Gastroesophageal sphincter (tissue), 4 donors: Measurements from ENCODE around the gene ACTN4. TPM values are rescaled to one million over a fixed set of nuclear protein-coding genes. Genes with fewer than 3 reads are reported as not detected.

ENCODE experiments used
- ATAC-seq: fragments of 150-250 bp; one replicate; pipeline ENCODE4 v1.9.1; 2016; ENCODE audit warnings: mild to moderate bottlenecking, moderate library complexity
- H3K27ac ChIP-seq, 4 donors: fragments of 200-600 bp; sonication (generic) in 3 of 4; 1 replicate in 3 of 4; 2 replicates in 1 of 4; pipeline ENCODE4 v1.5.1; 2016 to 2019
- H3K27me3 ChIP-seq: fragments of 200-600 bp; sonication (generic); one replicate; pipeline ENCODE4 v1.5.1; 2019
- H3K36me3 ChIP-seq, 2 donors: fragments of 200-600 bp; sonication (generic); one replicate each; pipeline ENCODE4 v1.5.1; 2019; ENCODE audit warnings: control low read depth in 1 of 2
- H3K4me1 ChIP-seq, 3 donors: fragments of 200-600 bp; sonication (generic); 1 replicate in 2 of 3; 2 replicates in 1 of 3; pipeline ENCODE4 v1.5.1; 2016 to 2019; ENCODE audit warnings: control low read depth in 2 of 3
- H3K4me3 ChIP-seq, 2 donors: fragments of 200-600 bp; sonication (generic); one replicate each; pipeline ENCODE4 v1.5.1; 2019; ENCODE audit warnings: mild to moderate bottlenecking in 1 of 2, moderate library complexity in 1 of 2
- H3K9me3 ChIP-seq, 3 donors: fragments of 200-600 bp; sonication (generic); one replicate each; pipeline ENCODE4 v1.5.1; 2017 to 2019; ENCODE audit warnings: control low read depth in 2 of 3
- EP300 ChIP-seq: sonication (generic); formaldehyde crosslinking; IDR thresholded peaks from one replicate; pipeline ENCODE4 v1.6.1; 2017; ENCODE audit warnings: antibody characterized with exemption, mild to moderate bottlenecking
- POLR2A ChIP-seq, 2 donors: fragments of 450-650 bp; IDR thresholded peaks; one replicate each; pipeline ENCODE4 v1.6.1; 2017; ENCODE audit warnings: antibody characterized with exemption in 2 of 2, mild to moderate bottlenecking in 2 of 2, moderate library complexity in 1 of 2
- POLR2AphosphoS5 ChIP-seq: sonication (generic); formaldehyde crosslinking; IDR thresholded peaks from one replicate; pipeline ENCODE4 v1.6.1; 2017; ENCODE audit warnings: antibody characterized with exemption
- WGBS, 2 donors: methylation state at CpG; one replicate each; pipeline ENCODE4 v1.1.5; 2018; ENCODE audit warnings: low coverage in 1 of 2; 5-methylcytosine and 5-hydroxymethylcytosine counted together
- total RNA-seq, 4 donors: library from RNA; depleted of rRNA; stranded (reverse); fragments of >200 nt; gene quantifications; one replicate each; pipeline ENCODE4 v1.1.0, GENCODE V29; 2016
- TF ChIP-seq, protein P1 (sequence below), 4 experiments: fragments of 200-600 bp in 2 of 4; fragments of 450-650 bp in 2 of 4; sonication (generic) in 1 of 4; IDR thresholded peaks; one replicate each; pipeline ENCODE4 v1.5.1; 2017 to 2019; ENCODE audit warnings: antibody characterized with exemption in 4 of 4, mild to moderate bottlenecking in 2 of 4, moderate library complexity in 2 of 4

The ACTN4 gene
- total RNA-seq, 4 donors from 2014 or later = 337 to 938 (median 507) TPM

DNA sequence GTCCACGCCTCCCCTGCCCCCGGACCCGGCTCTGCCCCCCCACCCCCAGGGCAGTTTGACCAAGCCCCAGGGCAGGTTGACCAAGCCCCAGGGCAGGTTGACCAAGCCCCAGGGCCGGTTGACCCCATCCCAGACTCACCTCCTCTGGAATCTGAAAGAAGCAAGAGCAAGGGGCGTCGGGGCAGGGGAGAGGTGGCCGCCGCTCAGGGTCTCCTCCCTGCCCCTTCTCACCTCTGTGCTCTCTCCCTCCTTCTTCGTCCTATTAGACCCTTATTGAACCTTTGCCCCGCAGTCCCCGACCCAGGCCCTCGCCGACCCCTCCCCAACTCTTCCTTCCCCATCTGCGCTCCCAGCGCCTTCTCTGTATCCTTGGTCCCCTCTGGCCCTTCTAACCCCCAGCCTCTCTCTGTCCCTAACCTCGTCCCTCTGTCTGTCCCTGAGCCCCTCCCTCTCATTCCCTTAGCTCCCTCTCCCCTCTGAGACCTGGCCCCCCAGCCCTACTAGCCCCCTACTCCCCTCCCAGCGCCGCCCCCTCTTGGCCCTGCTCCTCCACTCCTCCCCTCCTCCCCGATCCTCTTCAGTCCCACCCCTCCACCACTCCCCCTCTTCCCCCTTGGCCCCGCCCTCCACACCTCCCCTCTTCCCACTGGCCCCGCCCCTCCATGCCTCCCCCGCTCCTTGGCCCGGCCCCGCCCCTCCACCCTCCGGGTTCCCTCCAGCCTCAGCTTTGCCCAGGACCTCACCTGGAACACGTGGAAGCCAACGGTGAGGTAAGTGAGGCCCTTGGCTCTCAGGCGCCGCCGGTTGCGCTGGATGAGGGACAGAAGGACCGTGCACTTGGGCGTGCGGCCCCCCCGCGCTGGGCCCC is 89.2 kb downstream of the ACTN4 start:
- peak overlapping the region in 1 of 2 donors; percentile 48 for H3K4me3 ChIP-seq
- H3K9me3 ChIP-seq = no peaks in the 10 kb centered on the region
- H3K4me1 ChIP-seq = peaks cover 0 to 48% (median 0%) of the 10 kb centered on the region in 3 donors
- peak overlapping the region in 3 of 4 donors; percentile 45 to 69 (median 65) for H3K27ac ChIP-seq
- TF ChIP-seq, protein P1, sequence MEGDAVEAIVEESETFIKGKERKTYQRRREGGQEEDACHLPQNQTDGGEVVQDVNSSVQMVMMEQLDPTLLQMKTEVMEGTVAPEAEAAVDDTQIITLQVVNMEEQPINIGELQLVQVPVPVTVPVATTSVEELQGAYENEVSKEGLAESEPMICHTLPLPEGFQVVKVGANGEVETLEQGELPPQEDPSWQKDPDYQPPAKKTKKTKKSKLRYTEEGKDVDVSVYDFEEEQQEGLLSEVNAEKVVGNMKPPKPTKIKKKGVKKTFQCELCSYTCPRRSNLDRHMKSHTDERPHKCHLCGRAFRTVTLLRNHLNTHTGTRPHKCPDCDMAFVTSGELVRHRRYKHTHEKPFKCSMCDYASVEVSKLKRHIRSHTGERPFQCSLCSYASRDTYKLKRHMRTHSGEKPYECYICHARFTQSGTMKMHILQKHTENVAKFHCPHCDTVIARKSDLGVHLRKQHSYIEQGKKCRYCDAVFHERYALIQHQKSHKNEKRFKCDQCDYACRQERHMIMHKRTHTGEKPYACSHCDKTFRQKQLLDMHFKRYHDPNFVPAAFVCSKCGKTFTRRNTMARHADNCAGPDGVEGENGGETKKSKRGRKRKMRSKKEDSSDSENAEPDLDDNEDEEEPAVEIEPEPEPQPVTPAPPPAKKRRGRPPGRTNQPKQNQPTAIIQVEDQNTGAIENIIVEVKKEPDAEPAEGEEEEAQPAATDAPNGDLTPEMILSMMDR (IDR thresholded peaks at IDR 0.05) = no peak
- TF ChIP-seq EP300 = no peak
- no peak for TF ChIP-seq POLR2AphosphoS5
- TF ChIP-seq POLR2A (IDR thresholded peaks at IDR 0.05) = no peak
- WGBS, 2 donors = 11 to 13% methylated on average over 11 to 14 of the region's 36 CpGs
- H3K36me3 ChIP-seq = peaks cover 0 to 5% of the 10 kb centered on the region in 2 donors
- H3K27me3 ChIP-seq = no peaks in the 10 kb centered on the region
- ATAC-seq = peak; percentile 23

DNA sequence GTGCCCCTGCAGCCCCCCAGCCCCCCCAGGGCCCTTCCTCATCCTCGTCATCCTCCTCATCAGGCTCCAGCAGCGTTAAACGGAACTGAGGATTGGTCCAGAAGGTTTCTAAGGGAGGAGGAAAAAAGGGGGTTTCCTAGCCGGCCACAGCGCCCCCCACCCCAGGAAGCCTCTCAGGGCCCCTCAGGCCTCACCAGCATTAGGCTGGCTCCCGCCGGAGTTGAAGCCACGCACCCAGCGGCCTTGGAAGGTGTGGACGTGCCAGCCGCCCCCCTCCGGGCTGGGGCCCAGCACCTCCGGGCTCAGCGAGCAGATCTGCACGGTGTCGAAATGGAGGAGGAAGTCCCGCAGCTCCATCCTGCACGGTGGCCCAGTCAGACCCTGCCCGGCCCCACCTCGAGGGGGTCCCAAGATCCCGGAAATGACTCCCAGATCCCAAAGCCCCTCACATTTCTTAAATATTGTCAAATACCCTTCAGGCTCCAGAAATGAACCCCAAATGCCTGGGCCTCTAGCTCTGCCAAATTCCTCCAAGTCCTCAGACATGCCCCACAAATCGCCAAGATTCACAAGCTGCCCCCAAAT is 89.9 kb downstream of the ACTN4 start:
- Histone ChIP-seq H3K9me3 (no peaks in the 10 kb centered on the region), H3K4me3 (peak overlapping the region in 1 of 2 donors; percentile 2), H3K4me1 (peaks cover 0 to 42% (median 0%) of the 10 kb centered on the region in 3 donors), H3K36me3 (no peaks in the 10 kb centered on the region), H3K27ac (no peak overlapping the region), H3K27me3 (no peaks in the 10 kb centered on the region)
- TF ChIP-seq, protein P1 (IDR thresholded peaks at IDR 0.05) = no peak
- no peak for TF ChIP-seq POLR2AphosphoS5
- TF ChIP-seq POLR2A (IDR thresholded peaks at IDR 0.05) = no peak
- TF ChIP-seq EP300 = no peak
- WGBS, 2 donors = 49 to 80% methylated on average over 2 to 5 of the region's 22 CpGs
- no peak for ATAC-seq

DNA sequence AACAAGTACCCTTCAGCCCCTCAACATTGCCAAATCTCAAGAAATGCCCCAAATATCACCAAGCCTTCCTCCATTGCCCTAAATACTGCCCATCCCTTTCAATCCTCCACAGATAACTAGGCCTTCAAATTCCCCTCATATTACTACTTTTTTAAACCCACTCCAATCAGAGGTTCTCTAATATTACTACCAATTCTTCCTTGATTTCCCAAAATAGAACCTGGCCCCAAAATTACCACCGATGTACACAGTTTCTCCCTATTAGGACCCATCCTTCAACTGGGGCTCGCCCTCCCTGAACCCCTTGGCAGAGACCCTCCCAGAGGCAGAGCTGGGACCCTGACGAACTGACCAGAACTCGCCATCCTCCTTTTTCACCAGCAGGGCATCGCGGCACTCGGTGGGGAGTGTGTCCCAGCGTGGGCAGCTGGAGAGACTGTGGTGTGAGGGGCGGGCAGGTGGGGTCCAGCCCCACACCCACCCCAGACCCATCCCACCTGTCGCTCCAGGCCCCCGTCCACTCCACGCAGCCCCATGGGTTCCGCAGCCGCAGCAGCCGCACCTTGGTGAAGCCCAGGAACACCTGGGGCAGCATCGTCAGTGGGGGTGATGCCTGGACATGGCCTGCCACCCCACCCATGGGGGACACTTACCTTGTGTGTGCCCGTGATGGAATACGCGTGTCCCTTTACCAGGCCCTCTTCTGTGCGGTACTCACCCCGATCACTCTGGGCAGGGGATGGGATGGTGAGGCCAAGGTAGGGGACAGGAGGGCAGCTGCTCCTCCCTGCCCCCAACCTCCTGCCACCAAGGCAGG is 90.7 kb downstream of the ACTN4 start:
- no peak for ATAC-seq
- no peaks in the 10 kb centered on the region for H3K36me3 ChIP-seq
- H3K4me1 ChIP-seq = peaks cover 0 to 35% (median 0%) of the 10 kb centered on the region in 3 donors
- H3K27me3 ChIP-seq = no peaks in the 10 kb centered on the region
- no peak overlapping the region for H3K27ac ChIP-seq
- no peaks in the 10 kb centered on the region for H3K9me3 ChIP-seq
- TF ChIP-seq POLR2AphosphoS5 (no peak), POLR2A (IDR thresholded peaks at IDR 0.05) (no peak), EP300 (no peak)
- TF ChIP-seq, protein P1 (IDR thresholded peaks at IDR 0.05) = no peak
- no peak overlapping the region for H3K4me3 ChIP-seq
- WGBS, 2 donors = 92 to 95% methylated on average over 2 to 4 of the region's 21 CpGs

DNA sequence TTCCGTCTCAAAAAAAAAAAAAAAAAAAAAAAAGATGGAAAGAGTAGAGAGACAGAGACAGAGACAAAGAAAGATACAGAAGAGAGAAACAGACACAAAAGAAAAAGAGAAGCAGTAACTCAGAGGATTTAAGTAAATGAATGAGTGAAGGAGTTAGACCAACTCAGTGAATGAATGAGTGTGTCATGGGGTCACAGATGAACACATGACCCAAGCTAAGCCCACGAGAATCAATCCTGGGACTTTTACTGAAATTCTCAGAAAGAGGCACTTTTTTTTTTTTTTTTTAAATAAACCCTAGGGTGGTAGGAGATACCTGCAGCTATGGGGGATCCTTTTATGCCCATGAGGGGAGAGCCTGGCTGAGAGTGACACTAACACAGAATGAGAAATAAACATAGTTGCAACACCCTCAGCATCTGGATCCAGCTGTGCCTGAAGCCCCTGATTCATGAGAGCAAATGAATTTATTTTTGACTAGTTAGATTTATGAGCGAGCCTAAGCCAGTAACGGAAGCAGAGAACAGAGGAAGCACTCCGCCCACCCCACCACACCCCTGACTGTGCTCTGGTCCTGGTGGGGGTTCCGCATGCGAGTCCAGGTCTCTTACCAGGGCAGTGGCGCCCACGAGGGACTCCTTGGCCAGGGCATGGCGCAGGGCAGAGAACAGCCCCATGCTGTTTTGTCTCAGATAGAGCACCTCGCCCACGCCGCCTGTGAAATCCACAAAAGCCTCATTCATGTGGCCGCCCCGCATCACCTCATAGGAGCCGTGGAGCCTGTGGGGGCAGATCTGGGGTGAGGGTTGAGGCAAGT is 92.2 kb downstream of the ACTN4 start:
- Histone ChIP-seq H3K36me3 (no peaks in the 10 kb centered on the region), H3K4me1 (peaks cover 0 to 23% (median 0%) of the 10 kb centered on the region in 3 donors), H3K4me3 (no peak overlapping the region), H3K27ac (no peak overlapping the region), H3K27me3 (no peaks in the 10 kb centered on the region), H3K9me3 (no peaks in the 10 kb centered on the region)
- 60 to 86% methylated on average over 1 to 4 of the region's 16 CpGs for WGBS, 2 donors
- TF ChIP-seq POLR2A (IDR thresholded peaks at IDR 0.05) = no peak
- TF ChIP-seq, protein P1 (IDR thresholded peaks at IDR 0.05) = no peak
- ATAC-seq = no peak
